K562 (cell line): ENCODE results near the gene ZNF598. TPM values are rescaled to one million over a fixed set of nuclear protein-coding genes. Genes with fewer than 3 reads are reported as not detected.

Experiments
- ASH1L ChIP-seq: fragments of 450-650 bp; IDR thresholded peaks from 2 replicates; pipeline ENCODE4 v1.6.1; 2018; ENCODE audit warnings: borderline replicate concordance, mild to moderate bottlenecking, low read depth; ENCODE audit not compliant: partially characterized antibody
- ATF1 ChIP-seq, 2 experiments: fragments of 450-650 bp in 1 of 2; IDR thresholded peaks; 2 replicates each; pipeline ENCODE4 v1.6.1; 2016; ENCODE audit warnings: missing compliant biosample characterization in 1 of 2, missing genetic modification characterization in 1 of 2
- FUS ChIP-seq: fragments of 200-400 bp; formaldehyde crosslinking; optimal IDR thresholded peaks from 2 replicates; pipeline ENCODE3; 2017; ENCODE audit warnings: low read depth, low read length
- HDAC1 ChIP-seq, 2 experiments: fragments of 450-650 bp; IDR thresholded peaks; 2 replicates each; pipeline ENCODE4 v1.6.1; 2016 to 2017; ENCODE audit warnings: inconsistent platforms in 1 of 2, mild to moderate bottlenecking in 1 of 2, moderate library complexity in 1 of 2
- HSF4 ChIP-seq: fragments of 250-450 bp; sonication (Bioruptor Pico); IDR thresholded peaks from 2 replicates; pipeline ENCODE4 v2.1.2; 2022; ENCODE audit warnings: mild to moderate bottlenecking, moderate library complexity, borderline replicate concordance
- ILK ChIP-seq: fragments of 450-650 bp; IDR thresholded peaks from 2 replicates; pipeline ENCODE4 v1.6.1; 2016; ENCODE audit warnings: missing genetic modification characterization, low read depth, mild to moderate bottlenecking, missing compliant biosample characterization, moderate library complexity, borderline replicate concordance
- KAT7 ChIP-seq: sonication (generic); formaldehyde crosslinking; IDR thresholded peaks from 2 replicates; pipeline ENCODE4 v1.8.0; 2022; ENCODE audit warnings: missing genetic modification reagents, mild to moderate bottlenecking, borderline replicate concordance
- MCM5 ChIP-seq: fragments of 450-650 bp; IDR thresholded peaks from 2 replicates; pipeline ENCODE4 v1.6.1; 2016; ENCODE audit warnings: low read depth
- MED1 ChIP-seq: sonication (generic); formaldehyde crosslinking; IDR thresholded peaks from 2 replicates; pipeline ENCODE4 v1.8.1; 2023; ENCODE audit warnings: missing genetic modification reagents, borderline replicate concordance
- PKNOX1 ChIP-seq: fragments of 450-650 bp; IDR thresholded peaks from 2 replicates; pipeline ENCODE4 v1.6.1; 2016
- SAFB2 ChIP-seq: fragments of 200-400 bp; formaldehyde crosslinking; IDR thresholded peaks from 2 replicates; pipeline ENCODE4 v1.6.1; 2018; ENCODE audit warnings: borderline replicate concordance, low read length, low read depth, moderate library complexity; ENCODE audit not compliant: severe bottlenecking
- TCFL5 ChIP-seq: fragments of 250-450 bp; sonication (Bioruptor Pico); conservative IDR thresholded peaks from 2 replicates; pipeline ENCODE4 v1.6.1; 2021; ENCODE audit warnings: mild to moderate bottlenecking, moderate library complexity, matching md5 sums
- USF2 ChIP-seq: sonication (generic); formaldehyde crosslinking; IDR thresholded peaks from 2 replicates; pipeline ENCODE4 v1.5.0; 2020; ENCODE audit warnings: missing genetic modification reagents
- ZC3H8 ChIP-seq: fragments of 450-650 bp; IDR thresholded peaks from 2 replicates; pipeline ENCODE4 v1.6.1; 2017
- ZNF3 ChIP-seq: fragments of 250-450 bp; sonication (Bioruptor Pico); IDR thresholded peaks from 2 replicates; pipeline ENCODE4 v1.5.0; 2021; ENCODE audit warnings: mild to moderate bottlenecking, moderate library complexity
- ZNF316 ChIP-seq: fragments of 450-650 bp; IDR thresholded peaks from 2 replicates; pipeline ENCODE4 v1.6.1; 2016
- polyA plus RNA-seq, 8 experiments: library from polyadenylated mRNA; depleted of rRNA in 4 of 8; stranded (reverse) in 5 of 8; unstranded in 3 of 8; fragments of >200 nt; fragmentation: Nextera tagmentation in 2 of 8; fragmentation: Illumina TruSeq in 1 of 8; extraction: Ambion mirVana in 2 of 8; extraction: Trizol in 1 of 8; gene quantifications; 2 replicates each; pipeline versions ENCODE4 v1.2.1 to v1.2.3, GENCODE V29; 2011 to 2014; ENCODE audit warnings: inconsistent platforms in 1 of 8, missing spikeins in 1 of 8
- total RNA-seq, 7 experiments: library from RNA; depleted of rRNA in 6 of 7; stranded (reverse); fragments of >200 nt in 6 of 7; fragmentation: Illumina TruSeq in 2 of 7; extraction: Trizol in 2 of 7; gene quantifications; 2 replicates each; pipeline versions ENCODE4 v1.2.1 to v1.2.3, GENCODE V29; 2011 to 2021; ENCODE audit warnings: low replicate concordance in 1 of 7
- TF ChIP-seq, protein P1 (sequence below): fragments of 150-350 bp; IDR thresholded peaks from 2 replicates; pipeline ENCODE4 v1.6.1; 2014; ENCODE audit warnings: low read depth, mild to moderate bottlenecking, low read length, borderline replicate concordance
- TF ChIP-seq, protein P2 (sequence below): fragments of 450-650 bp; formaldehyde crosslinking; IDR thresholded peaks from 2 replicates; pipeline ENCODE4 v1.4.0; 2022; ENCODE audit warnings: missing genetic modification characterization
- TF ChIP-seq, protein P3 (sequence below), 2 experiments: IDR thresholded peaks; 2 replicates each; pipeline ENCODE4 v1.6.1; 2011; ENCODE audit warnings: borderline replicate concordance in 1 of 2, control low read depth in 1 of 2, low read depth in 1 of 2, low read length in 1 of 2, mild to moderate bottlenecking in 1 of 2, mixed read lengths in 1 of 2, moderate library complexity in 1 of 2; ENCODE audit not compliant: insufficient read depth in 1 of 2, insufficient read length in 1 of 2, poor library complexity in 1 of 2, severe bottlenecking in 1 of 2; ENCODE audit errors: extremely low read depth in 1 of 2

ZNF598 gene
- total and polyA plus RNA-seq, 9 of the 15 experiments (the other 6 are each of a cell fraction or from before 2014, with no cell fraction given), result 0.11 to 115 (median 29.6) TPM

GRCh38 chr16:2003827-2004641 is 5.6 kb downstream of the ZNF598 start (continued):
- no peak for TF ChIP-seq KAT7 (CRISPR knock-in tag)
- TF ChIP-seq HDAC1 (IDR thresholded peaks at IDR 0.05), result peak in 1 of 2 experiments; percentile 82; a peak in 2 of 4 replicates
- TF ChIP-seq ZC3H8, result no peak
- no peak for TF ChIP-seq HSF4
- TF ChIP-seq FUS, result no peak
- no peak for TF ChIP-seq ILK (tag)
- no peak for TF ChIP-seq TCFL5 (CRISPR knock-in tag)
- TF ChIP-seq SAFB2, result no peak
- no peak for TF ChIP-seq ASH1L
- TF ChIP-seq, protein P1, sequence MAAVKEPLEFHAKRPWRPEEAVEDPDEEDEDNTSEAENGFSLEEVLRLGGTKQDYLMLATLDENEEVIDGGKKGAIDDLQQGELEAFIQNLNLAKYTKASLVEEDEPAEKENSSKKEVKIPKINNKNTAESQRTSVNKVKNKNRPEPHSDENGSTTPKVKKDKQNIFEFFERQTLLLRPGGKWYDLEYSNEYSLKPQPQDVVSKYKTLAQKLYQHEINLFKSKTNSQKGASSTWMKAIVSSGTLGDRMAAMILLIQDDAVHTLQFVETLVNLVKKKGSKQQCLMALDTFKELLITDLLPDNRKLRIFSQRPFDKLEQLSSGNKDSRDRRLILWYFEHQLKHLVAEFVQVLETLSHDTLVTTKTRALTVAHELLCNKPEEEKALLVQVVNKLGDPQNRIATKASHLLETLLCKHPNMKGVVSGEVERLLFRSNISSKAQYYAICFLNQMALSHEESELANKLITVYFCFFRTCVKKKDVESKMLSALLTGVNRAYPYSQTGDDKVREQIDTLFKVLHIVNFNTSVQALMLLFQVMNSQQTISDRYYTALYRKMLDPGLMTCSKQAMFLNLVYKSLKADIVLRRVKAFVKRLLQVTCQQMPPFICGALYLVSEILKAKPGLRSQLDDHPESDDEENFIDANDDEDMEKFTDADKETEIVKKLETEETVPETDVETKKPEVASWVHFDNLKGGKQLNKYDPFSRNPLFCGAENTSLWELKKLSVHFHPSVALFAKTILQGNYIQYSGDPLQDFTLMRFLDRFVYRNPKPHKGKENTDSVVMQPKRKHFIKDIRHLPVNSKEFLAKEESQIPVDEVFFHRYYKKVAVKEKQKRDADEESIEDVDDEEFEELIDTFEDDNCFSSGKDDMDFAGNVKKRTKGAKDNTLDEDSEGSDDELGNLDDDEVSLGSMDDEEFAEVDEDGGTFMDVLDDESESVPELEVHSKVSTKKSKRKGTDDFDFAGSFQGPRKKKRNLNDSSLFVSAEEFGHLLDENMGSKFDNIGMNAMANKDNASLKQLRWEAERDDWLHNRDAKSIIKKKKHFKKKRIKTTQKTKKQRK, result no peak
- TF ChIP-seq, protein P2, sequence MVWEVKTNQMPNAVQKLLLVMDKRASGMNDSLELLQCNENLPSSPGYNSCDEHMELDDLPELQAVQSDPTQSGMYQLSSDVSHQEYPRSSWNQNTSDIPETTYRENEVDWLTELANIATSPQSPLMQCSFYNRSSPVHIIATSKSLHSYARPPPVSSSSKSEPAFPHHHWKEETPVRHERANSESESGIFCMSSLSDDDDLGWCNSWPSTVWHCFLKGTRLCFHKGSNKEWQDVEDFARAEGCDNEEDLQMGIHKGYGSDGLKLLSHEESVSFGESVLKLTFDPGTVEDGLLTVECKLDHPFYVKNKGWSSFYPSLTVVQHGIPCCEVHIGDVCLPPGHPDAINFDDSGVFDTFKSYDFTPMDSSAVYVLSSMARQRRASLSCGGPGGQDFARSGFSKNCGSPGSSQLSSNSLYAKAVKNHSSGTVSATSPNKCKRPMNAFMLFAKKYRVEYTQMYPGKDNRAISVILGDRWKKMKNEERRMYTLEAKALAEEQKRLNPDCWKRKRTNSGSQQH, result no peak
- TF ChIP-seq ZNF316, result no peak
- no peak for TF ChIP-seq ATF1 (CRISPR knock-in tag; IDR thresholded peaks at IDR 0.05)
- TF ChIP-seq ATF1 (tag; IDR thresholded peaks at IDR 0.05), result peak; percentile 50
- TF ChIP-seq USF2 (CRISPR knock-in tag), result peak; percentile 42; the same call in 1 of the 2 replicates
- TF ChIP-seq, protein P3, sequence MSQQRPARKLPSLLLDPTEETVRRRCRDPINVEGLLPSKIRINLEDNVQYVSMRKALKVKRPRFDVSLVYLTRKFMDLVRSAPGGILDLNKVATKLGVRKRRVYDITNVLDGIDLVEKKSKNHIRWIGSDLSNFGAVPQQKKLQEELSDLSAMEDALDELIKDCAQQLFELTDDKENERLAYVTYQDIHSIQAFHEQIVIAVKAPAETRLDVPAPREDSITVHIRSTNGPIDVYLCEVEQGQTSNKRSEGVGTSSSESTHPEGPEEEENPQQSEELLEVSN (IDR thresholded peaks at IDR 0.05; ENCODE audit: borderline replicate concordance in 1 of 2, extremely low read depth in 1 of 2, insufficient read depth in 1 of 2, insufficient read length in 1 of 2, low read depth in 1 of 2, low read length in 1 of 2, poor library complexity in 1 of 2, severe bottlenecking in 1 of 2), result peak; percentile 43 to 54
- TF ChIP-seq MCM5, result no peak
- TF ChIP-seq MED1 (CRISPR knock-in tag), result no peak
- peak; percentile 87 for TF ChIP-seq PKNOX1
- TF ChIP-seq ZNF3 (CRISPR knock-in tag), result no peak
